ENCODE results near the gene RAB3A.

DNA sequence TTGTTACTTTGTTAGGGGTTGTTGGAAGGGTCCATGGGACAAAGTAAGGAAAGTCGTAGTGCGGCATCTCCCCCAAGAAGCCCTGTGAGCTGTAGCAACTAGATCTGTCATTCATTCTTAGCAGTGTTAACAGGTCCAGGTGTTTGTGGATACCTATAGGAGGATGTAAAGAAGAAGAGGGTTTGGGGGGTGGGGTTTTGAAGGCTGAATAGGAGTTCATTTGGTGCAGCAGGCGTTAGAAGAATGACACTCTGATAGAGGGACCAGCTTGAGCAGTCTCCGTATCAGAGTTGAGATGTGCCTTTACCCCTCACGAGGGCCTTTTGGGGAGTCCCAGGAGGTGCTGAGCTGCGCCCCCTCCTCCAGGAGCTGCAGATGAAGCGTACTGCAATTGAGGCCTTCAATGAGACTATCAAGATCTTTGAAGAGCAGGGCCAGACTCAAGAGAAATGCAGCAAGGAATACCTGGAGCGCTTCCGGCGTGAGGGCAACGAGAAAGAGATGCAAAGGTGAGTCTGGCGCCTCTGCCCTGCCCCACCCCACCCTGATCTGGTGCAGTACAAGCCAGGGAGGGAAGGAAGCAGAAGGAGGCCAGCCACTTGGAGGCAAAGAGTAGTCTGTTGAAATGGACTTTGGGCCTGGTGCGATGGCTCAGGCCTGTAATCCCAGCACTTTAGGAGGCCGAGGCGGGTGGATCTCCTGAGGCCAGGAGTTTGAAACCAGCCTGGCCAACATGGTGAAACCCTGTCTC, 37.9 kb downstream of the RAB3A start:
- TF ChIP-seq CTCF (IDR thresholded peaks at IDR 0.05) (no peak), POLR2A (IDR thresholded peaks at IDR 0.05) (no peak)

Measured in upper lobe of left lung (tissue), 4 donors.